ENCODE results near the gene RAD18. TPM values are rescaled to one million over a fixed set of nuclear protein-coding genes. Genes with fewer than 3 reads are reported as not detected.

RAD18 gene
- total RNA-seq, 4 donors from 2014 or later: 4.7 to 15.6 (median 8.5) TPM

DNA sequence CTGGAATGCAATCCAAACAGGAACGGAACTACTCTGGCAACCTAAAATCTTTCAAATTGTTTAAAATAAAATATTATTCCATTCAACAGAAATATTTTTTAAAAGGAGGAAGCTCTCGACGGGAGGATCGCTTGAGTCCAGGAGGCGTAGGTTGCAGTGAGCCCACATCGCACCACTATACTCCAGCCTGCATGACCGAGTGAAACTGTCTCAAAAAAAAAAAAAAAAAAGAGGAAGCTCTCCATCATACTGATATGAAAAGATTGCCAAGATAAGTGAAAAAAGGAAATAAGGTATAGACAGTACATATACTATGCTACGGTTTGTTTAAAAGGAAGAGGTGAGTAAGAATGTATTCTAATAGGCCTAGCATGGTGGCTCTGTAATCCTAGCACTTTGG is 3.6 kb downstream of the RAD18 start:
- H3K36me3 ChIP-seq: peaks cover 5% of the 10 kb centered on the region
- TF ChIP-seq, protein P1, sequence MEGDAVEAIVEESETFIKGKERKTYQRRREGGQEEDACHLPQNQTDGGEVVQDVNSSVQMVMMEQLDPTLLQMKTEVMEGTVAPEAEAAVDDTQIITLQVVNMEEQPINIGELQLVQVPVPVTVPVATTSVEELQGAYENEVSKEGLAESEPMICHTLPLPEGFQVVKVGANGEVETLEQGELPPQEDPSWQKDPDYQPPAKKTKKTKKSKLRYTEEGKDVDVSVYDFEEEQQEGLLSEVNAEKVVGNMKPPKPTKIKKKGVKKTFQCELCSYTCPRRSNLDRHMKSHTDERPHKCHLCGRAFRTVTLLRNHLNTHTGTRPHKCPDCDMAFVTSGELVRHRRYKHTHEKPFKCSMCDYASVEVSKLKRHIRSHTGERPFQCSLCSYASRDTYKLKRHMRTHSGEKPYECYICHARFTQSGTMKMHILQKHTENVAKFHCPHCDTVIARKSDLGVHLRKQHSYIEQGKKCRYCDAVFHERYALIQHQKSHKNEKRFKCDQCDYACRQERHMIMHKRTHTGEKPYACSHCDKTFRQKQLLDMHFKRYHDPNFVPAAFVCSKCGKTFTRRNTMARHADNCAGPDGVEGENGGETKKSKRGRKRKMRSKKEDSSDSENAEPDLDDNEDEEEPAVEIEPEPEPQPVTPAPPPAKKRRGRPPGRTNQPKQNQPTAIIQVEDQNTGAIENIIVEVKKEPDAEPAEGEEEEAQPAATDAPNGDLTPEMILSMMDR (IDR thresholded peaks at IDR 0.05): no peak
- TF ChIP-seq EP300 (IDR thresholded peaks at IDR 0.05): no peak
- TF ChIP-seq POLR2AphosphoS5 (IDR thresholded peaks at IDR 0.05): no peak
- TF ChIP-seq POLR2A (IDR thresholded peaks at IDR 0.05): no peak
- no peak overlapping the region for H3K27ac ChIP-seq
- no peaks in the 10 kb centered on the region for H3K27me3 ChIP-seq
- no peaks in the 10 kb centered on the region for H3K9me3 ChIP-seq
- peaks cover 23% of the 10 kb centered on the region for H3K4me1 ChIP-seq
- DNase-seq (ENCODE audit: low spot score in 2 of 2): no peak
- no peak overlapping the region for H3K4me3 ChIP-seq
- 90% methylated on average over 8 of the region's 8 CpGs for WGBS

DNA sequence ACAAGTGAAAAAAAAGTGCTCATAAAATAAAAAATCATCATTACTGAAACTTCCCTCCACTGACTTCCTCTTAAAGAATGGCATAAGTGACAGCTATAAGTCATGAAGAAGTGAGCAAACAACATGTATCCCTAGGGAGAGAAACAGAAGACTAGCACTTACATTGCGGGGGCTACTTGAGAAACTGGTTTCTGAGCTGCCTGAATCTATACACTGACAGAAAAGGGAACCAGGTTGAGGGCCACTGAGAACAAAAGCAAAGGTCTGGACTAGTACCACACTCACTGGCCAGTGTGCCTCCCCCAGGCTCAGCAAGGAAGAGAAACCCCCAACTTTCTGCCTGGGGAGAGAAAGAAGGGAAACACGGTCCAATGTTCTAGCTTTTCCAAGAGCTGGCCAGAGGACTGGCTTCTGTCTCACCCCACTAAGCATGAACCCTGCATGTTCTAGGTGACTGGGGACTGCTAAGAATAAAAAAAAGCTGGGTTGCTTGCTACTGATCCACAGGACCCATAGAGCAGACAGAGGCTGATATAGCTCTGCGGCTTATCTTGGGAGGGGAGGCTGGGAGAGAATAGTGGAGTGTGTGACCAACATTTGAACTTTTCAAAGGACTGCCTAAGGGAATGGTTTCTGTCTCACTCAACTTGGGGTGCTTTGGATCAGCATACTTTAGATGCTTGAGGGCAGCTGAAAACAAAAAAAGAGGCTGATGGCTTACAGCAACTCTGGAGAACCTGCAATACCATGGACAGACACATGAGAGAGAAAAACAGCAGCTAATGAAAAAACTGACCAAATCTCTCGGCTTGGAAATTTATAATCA is 8.1 kb downstream of the RAD18 start:
- DNase-seq (ENCODE audit: low spot score in 2 of 2): no peak
- Histone ChIP-seq H3K27ac (no peak overlapping the region), H3K4me3 (no peak overlapping the region), H3K36me3 (peaks cover 5% of the 10 kb centered on the region), H3K9me3 (no peaks in the 10 kb centered on the region), H3K27me3 (no peaks in the 10 kb centered on the region), H3K4me1 (no peaks in the 10 kb centered on the region)
- TF ChIP-seq POLR2A (IDR thresholded peaks at IDR 0.05) (no peak), EP300 (IDR thresholded peaks at IDR 0.05) (no peak), POLR2AphosphoS5 (IDR thresholded peaks at IDR 0.05) (no peak)
- TF ChIP-seq, protein P1 (IDR thresholded peaks at IDR 0.05): no peak
- 76% methylated on average over 4 of the region's 4 CpGs for WGBS

DNA sequence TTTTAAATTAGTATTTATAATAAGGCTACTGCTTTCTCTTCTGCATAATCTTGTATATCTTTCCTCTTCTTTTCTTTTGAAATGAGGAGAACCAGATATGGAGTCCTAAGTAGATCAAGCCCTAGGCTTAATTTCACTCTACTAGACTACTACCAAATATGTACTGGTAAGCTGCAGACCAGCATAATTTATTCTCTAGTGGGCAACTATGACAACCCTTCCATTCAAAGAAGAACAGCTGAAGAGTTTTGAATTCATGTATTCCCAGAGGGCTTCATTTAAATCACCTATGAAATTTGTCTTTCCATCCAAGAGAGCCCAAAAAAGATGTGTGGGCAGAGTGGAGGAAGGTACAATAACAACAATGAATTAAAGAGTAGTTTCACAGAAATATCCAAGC is 10.0 kb downstream of the RAD18 start:
- no peak for DNase-seq (ENCODE audit: low spot score in 2 of 2)
- TF ChIP-seq POLR2AphosphoS5 (IDR thresholded peaks at IDR 0.05): no peak
- TF ChIP-seq, protein P1 (IDR thresholded peaks at IDR 0.05): no peak
- no peak for TF ChIP-seq EP300 (IDR thresholded peaks at IDR 0.05)
- no peak for TF ChIP-seq POLR2A (IDR thresholded peaks at IDR 0.05)
- Histone ChIP-seq H3K27me3 (no peaks in the 10 kb centered on the region), H3K36me3 (peaks cover 5% of the 10 kb centered on the region), H3K4me1 (no peaks in the 10 kb centered on the region), H3K9me3 (no peaks in the 10 kb centered on the region), H3K27ac (no peak overlapping the region), H3K4me3 (no peak overlapping the region)

- TF ChIP-seq POLR2AphosphoS5 (IDR thresholded peaks at IDR 0.05): no peak
- TF ChIP-seq, protein P1 (IDR thresholded peaks at IDR 0.05): no peak
- no peak for TF ChIP-seq EP300 (IDR thresholded peaks at IDR 0.05)
- TF ChIP-seq POLR2A (IDR thresholded peaks at IDR 0.05): no peak
- DNase-seq (ENCODE audit: low spot score in 2 of 2): no peak
- H3K36me3 ChIP-seq: no peaks in the 10 kb centered on the region
- no peak overlapping the region for H3K4me3 ChIP-seq
- H3K9me3 ChIP-seq: no peaks in the 10 kb centered on the region
- H3K4me1 ChIP-seq: no peaks in the 10 kb centered on the region
- H3K27ac ChIP-seq: no peak overlapping the region
- no peaks in the 10 kb centered on the region for H3K27me3 ChIP-seq
Observed at GRCh38 chr3:8952130-8952529, 11.1 kb downstream of the RAD18 start.

- Histone ChIP-seq H3K9me3 (no peaks in the 10 kb centered on the region), H3K4me3 (no peak overlapping the region), H3K27me3 (no peaks in the 10 kb centered on the region), H3K36me3 (peaks cover 25% of the 10 kb centered on the region), H3K27ac (no peak overlapping the region), H3K4me1 (no peaks in the 10 kb centered on the region)
- DNase-seq (ENCODE audit: low spot score in 2 of 2): no peak
- 79% methylated on average over 3 of the region's 3 CpGs for WGBS
- TF ChIP-seq, protein P1 (IDR thresholded peaks at IDR 0.05): no peak
- TF ChIP-seq POLR2AphosphoS5 (IDR thresholded peaks at IDR 0.05) (no peak), POLR2A (IDR thresholded peaks at IDR 0.05) (no peak), EP300 (IDR thresholded peaks at IDR 0.05) (no peak)
Observed at GRCh38 chr3:8945890-8946600, 17.2 kb downstream of the RAD18 start.
